Natural killer cell (primary cell): ENCODE measurements around the gene ZNF337. TPM values are rescaled to one million over a fixed set of nuclear protein-coding genes. Genes with fewer than 3 reads are reported as not detected.

Experiments used
- ATAC-seq, 3 donors: fragments of 150-1000 bp in 2 of 3; fragments of 200-7000 bp in 1 of 3; cut with Tn5 transposase; 1 replicate in 1 of 3; 2 replicates in 2 of 3; pipeline ENCODE4 v1.10.0; 2021; ENCODE audit warnings: mild to moderate bottlenecking in 2 of 3, moderate library complexity in 2 of 3
- DNase-seq, 2 donors: peaks; one replicate each; pipeline versions ENCODE4 v3.0.0 to v3.0.0-alpha.2; 2013 to 2021; ENCODE audit warnings: mixed read lengths in 1 of 2
- H3K27ac ChIP-seq: one replicate; pipeline ENCODE4 v1.5.1; 2013; ENCODE audit warnings: mild to moderate bottlenecking, low read length
- H3K27me3 ChIP-seq: one replicate; pipeline ENCODE4 v1.6.1; 2013; ENCODE audit warnings: low read length; ENCODE audit not compliant: control insufficient read depth, insufficient read depth
- H3K36me3 ChIP-seq: one replicate; pipeline ENCODE4 v1.6.1; 2013; ENCODE audit warnings: low read length; ENCODE audit not compliant: control insufficient read depth, insufficient read depth
- H3K4me1 ChIP-seq: one replicate; pipeline ENCODE4 v1.6.1; 2013; ENCODE audit warnings: low read length; ENCODE audit not compliant: control insufficient read depth, insufficient read depth
- H3K4me3 ChIP-seq: one replicate; pipeline ENCODE4 v1.5.1; 2013; ENCODE audit warnings: low read length
- H3K9me3 ChIP-seq: one replicate; pipeline ENCODE4 v1.6.1; 2013; ENCODE audit warnings: low read length; ENCODE audit not compliant: control insufficient read depth, insufficient read depth
- H3K27ac Mint-ChIP-seq, 2 donors: one replicate each; pipeline ENCODE4 v1.8.0; 2022; ENCODE audit warnings: mild to moderate bottlenecking in 2 of 2, mixed read lengths in 2 of 2, moderate library complexity in 1 of 2
- H3K27me3 Mint-ChIP-seq, 2 donors: one replicate each; pipeline ENCODE4 v1.8.0; 2022; ENCODE audit warnings: low read depth in 2 of 2, mixed read lengths in 2 of 2
- H3K36me3 Mint-ChIP-seq: one replicate; pipeline ENCODE4 v1.8.0; 2022; ENCODE audit warnings: mixed read lengths
- H3K4me1 Mint-ChIP-seq, 2 donors: one replicate each; pipeline ENCODE4 v1.8.0; 2022; ENCODE audit warnings: mixed read lengths in 2 of 2
- H3K4me3 Mint-ChIP-seq: one replicate; pipeline ENCODE4 v1.8.0; 2022; ENCODE audit warnings: mild to moderate bottlenecking, moderate library complexity, mixed read lengths
- H3K9me3 Mint-ChIP-seq, 2 donors: one replicate each; pipeline ENCODE4 v1.8.0; 2022; ENCODE audit warnings: mixed read lengths in 2 of 2
- CTCF ChIP-seq: fragments of 200-600 bp; IDR thresholded peaks from one replicate; pipeline ENCODE4 v1.8.0; 2022; ENCODE audit warnings: antibody characterized with exemption
- WGBS: methylation state at CpG from one replicate; pipeline ENCODE4 v1.1.7; 2013; ENCODE audit warnings: missing lambda C conversion rate; ENCODE audit not compliant: insufficient coverage; 5-methylcytosine and 5-hydroxymethylcytosine counted together
- intact Hi-C: fragments of 100-400 bp; cut with micrococcal nuclease; formaldehyde crosslinking; loops from one replicate; pipeline ENCODE4 v1.14.2; 2022
- total RNA-seq, 4 donors: library from RNA; stranded (reverse); fragments of 120-200 nt in 1 of 4; gene quantifications; one replicate each; pipeline versions ENCODE4 v1.2.3 to v1.2.4, GENCODE V29; 2013 to 2022

Gene ZNF337
- total RNA-seq, 3 donors from 2014 or later (not counting 1 experiment from before 2014, with no cell fraction given), result 17.6 to 25.3 (median 18.0) TPM

GRCh38 chr20:25744261-25744660 lies 47.6 kb upstream of the ZNF337 start:
- H3K4me1 Mint-ChIP-seq, result peaks cover 10 to 13% of the 10 kb centered on the region in 2 donors
- Histone ChIP-seq H3K4me3 (no peak overlapping the region), H3K9me3 (no peaks in the 10 kb centered on the region), H3K36me3 (no peaks in the 10 kb centered on the region), H3K27me3 (no peaks in the 10 kb centered on the region), H3K27ac (no peak overlapping the region), H3K4me1 (no peaks in the 10 kb centered on the region)
- ATAC-seq (no peak), DNase-seq (no peak)
- no peak for TF ChIP-seq CTCF
- no peak overlapping the region for H3K4me3 Mint-ChIP-seq
- 97% methylated on average over 2 of the region's 2 CpGs for WGBS
- H3K36me3 Mint-ChIP-seq, result no peaks in the 10 kb centered on the region
- no peaks in the 10 kb centered on the region for H3K9me3 Mint-ChIP-seq
- no peak overlapping the region for H3K27ac Mint-ChIP-seq
- intact Hi-C loops, result no loop called here
- no peaks in the 10 kb centered on the region for H3K27me3 Mint-ChIP-seq

- H3K27ac ChIP-seq, result no peak overlapping the region
- no peaks in the 10 kb centered on the region for H3K27me3 Mint-ChIP-seq
- H3K36me3 Mint-ChIP-seq, result no peaks in the 10 kb centered on the region
- no peaks in the 10 kb centered on the region for H3K27me3 ChIP-seq
- no peaks in the 10 kb centered on the region for H3K4me1 ChIP-seq
- no peaks in the 10 kb centered on the region for H3K9me3 Mint-ChIP-seq
- H3K36me3 ChIP-seq, result no peaks in the 10 kb centered on the region
- H3K9me3 ChIP-seq, result no peaks in the 10 kb centered on the region
- no peak overlapping the region for H3K4me3 ChIP-seq
- peak overlapping the region in 1 of 2 donors; percentile 73 for H3K27ac Mint-ChIP-seq
- no peak overlapping the region for H3K4me3 Mint-ChIP-seq
- TF ChIP-seq CTCF, result no peak
- no peak for ATAC-seq
- intact Hi-C loops, result no loop called here
- DNase-seq, result no peak
- H3K4me1 Mint-ChIP-seq, result peaks cover 11 to 18% of the 10 kb centered on the region in 2 donors
Observed at GRCh38 chr20:25741088-25741487, 44.4 kb upstream of the ZNF337 start.

- H3K27me3 ChIP-seq, result no peaks in the 10 kb centered on the region
- Mint-ChIP-seq H3K27me3 (no peaks in the 10 kb centered on the region), H3K27ac (peak overlapping the region; percentile 55 to 67), H3K36me3 (no peaks in the 10 kb centered on the region), H3K4me1 (peaks cover 11 to 18% of the 10 kb centered on the region in 2 donors), H3K9me3 (no peaks in the 10 kb centered on the region), H3K4me3 (no peak overlapping the region)
- no peaks in the 10 kb centered on the region for H3K9me3 ChIP-seq
- ATAC-seq (peak; percentile 84 to 93 (median 88)), DNase-seq (peak in 1 of 2 donors; percentile 62)
- no peaks in the 10 kb centered on the region for H3K36me3 ChIP-seq
- H3K27ac ChIP-seq, result no peak overlapping the region
- intact Hi-C loops, result no loop called here
- H3K4me3 ChIP-seq, result no peak overlapping the region
- TF ChIP-seq CTCF, result no peak
- 47% methylated on average over 3 of the region's 3 CpGs for WGBS
- H3K4me1 ChIP-seq, result no peaks in the 10 kb centered on the region
Observed at GRCh38 chr20:25739615-25740320, 43.1 kb upstream of the ZNF337 start.

GRCh38 chr20:25738198-25738597 lies 41.5 kb upstream of the ZNF337 start:
- Mint-ChIP-seq H3K4me3 (no peak overlapping the region), H3K9me3 (no peaks in the 10 kb centered on the region), H3K27ac (no peak overlapping the region), H3K36me3 (no peaks in the 10 kb centered on the region), H3K4me1 (peaks cover 11 to 18% of the 10 kb centered on the region in 2 donors), H3K27me3 (no peaks in the 10 kb centered on the region)
- TF ChIP-seq CTCF, result no peak
- H3K36me3 ChIP-seq, result no peaks in the 10 kb centered on the region
- ATAC-seq, result no peak
- H3K27me3 ChIP-seq, result no peaks in the 10 kb centered on the region
- H3K4me1 ChIP-seq, result no peaks in the 10 kb centered on the region
- WGBS, result no CpG with 5 or more reads among the region's 2 CpGs
- DNase-seq, result no peak
- H3K4me3 ChIP-seq, result no peak overlapping the region
- intact Hi-C loops, result no loop called here
- H3K9me3 ChIP-seq, result no peaks in the 10 kb centered on the region
- no peak overlapping the region for H3K27ac ChIP-seq
